Stimulated activated CD4-positive, alpha-beta T cell treated with anti-CD3 and anti-CD28 coated beads, Interleukin-15, amount 100 ng/mL, for 24 hours (primary cell): ENCODE measurements around the gene SYCE1.
"Not testable (repeated sequence)": the region's sequence is repeated elsewhere in the genome, so short reads cannot be mapped to it uniquely, and the experiment has no call there.

Experiments
- DNase-seq: peaks from one replicate; pipeline ENCODE4 v3.0.0-alpha.2; 2020

Gene SYCE1

GRCh38 chr10:133557381-133557780 lies 8.0 kb downstream of the SYCE1 start:
- no peak for DNase-seq

- no peak for DNase-seq
Measured at GRCh38 chr10:133555521-133555920, 9.9 kb downstream of the SYCE1 start.

DNA sequence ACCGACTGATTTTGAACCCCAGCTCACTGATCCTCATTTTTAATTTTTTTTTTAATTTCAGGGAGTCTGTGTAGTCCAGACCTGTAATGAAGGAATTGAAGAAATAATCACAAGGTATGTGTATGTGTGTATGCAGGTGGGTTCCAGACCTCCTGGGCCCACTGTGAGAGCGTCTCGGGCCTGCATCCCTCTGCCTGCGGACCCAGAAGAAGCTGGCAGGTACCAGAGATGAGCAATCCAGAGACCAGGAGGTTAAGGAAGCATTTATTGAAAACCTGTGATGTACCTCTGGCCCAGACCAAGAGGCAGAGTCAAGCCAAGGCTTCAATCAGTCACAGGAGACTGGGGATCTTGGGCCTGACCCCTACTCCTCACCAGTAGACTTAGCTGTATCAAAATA lies 10.8 kb downstream of the SYCE1 start:
- DNase-seq, result no peak

GRCh38 chr10:133544506-133544905 lies 20.9 kb downstream of the SYCE1 start:
- DNase-seq, result no peak

GRCh38 chr10:133541441-133541975 lies 23.9 kb downstream of the SYCE1 start:
- DNase-seq, result not testable (repeated sequence)

GRCh38 chr10:133537546-133538545 lies 27.5 kb downstream of the SYCE1 start:
- no peak for DNase-seq

- no peak for DNase-seq
Measured at GRCh38 chr10:133536198-133536597, 29.2 kb downstream of the SYCE1 start.

DNA sequence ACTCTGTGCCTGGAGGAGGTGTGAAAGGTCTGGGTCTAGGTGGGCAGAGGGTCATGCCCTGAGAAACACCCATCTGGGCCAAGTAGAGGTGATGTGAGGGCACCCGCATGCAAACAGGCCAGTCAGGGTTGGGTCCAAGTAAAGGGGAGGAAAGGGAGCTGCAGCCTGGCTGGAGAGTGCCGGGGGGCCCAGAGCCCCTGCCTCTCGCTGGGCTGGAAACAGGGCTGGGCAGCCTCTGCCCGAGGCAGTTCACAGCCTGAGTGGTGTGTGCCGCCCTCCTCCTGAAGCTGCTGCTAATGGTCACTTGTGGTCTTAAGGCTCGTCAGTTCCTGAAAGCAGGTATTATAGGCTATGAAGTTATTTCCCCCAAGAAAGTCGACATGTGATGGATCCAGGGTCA lies 31.0 kb downstream of the SYCE1 start:
- no peak for DNase-seq

- DNase-seq, result no peak
Measured at GRCh38 chr10:133532871-133533270, 32.5 kb downstream of the SYCE1 start.

- no peak for DNase-seq
Measured at GRCh38 chr10:133530506-133530905, 34.9 kb downstream of the SYCE1 start.

DNA sequence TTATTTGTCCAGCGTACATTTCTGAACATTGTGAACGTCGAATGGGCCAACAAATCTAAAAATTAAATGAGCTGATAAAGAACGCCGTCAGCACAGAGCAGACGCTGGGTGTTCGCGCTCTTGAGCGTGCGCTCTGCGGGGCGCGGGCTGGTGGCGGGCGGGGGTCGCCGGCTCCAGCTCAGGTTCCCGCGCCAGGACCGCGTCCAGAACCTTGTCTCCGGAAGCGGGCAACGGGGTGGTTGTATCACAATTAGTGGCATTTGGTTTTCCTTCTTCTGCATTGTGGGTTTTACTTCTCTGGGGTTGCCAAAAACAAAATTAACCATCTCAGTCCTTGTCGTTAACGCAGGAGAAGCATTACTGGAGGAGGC lies 35.8 kb downstream of the SYCE1 start:
- DNase-seq, result no peak

GRCh38 chr10:133528845-133529575 lies 36.4 kb downstream of the SYCE1 start:
- DNase-seq, result peak; percentile 25

DNA sequence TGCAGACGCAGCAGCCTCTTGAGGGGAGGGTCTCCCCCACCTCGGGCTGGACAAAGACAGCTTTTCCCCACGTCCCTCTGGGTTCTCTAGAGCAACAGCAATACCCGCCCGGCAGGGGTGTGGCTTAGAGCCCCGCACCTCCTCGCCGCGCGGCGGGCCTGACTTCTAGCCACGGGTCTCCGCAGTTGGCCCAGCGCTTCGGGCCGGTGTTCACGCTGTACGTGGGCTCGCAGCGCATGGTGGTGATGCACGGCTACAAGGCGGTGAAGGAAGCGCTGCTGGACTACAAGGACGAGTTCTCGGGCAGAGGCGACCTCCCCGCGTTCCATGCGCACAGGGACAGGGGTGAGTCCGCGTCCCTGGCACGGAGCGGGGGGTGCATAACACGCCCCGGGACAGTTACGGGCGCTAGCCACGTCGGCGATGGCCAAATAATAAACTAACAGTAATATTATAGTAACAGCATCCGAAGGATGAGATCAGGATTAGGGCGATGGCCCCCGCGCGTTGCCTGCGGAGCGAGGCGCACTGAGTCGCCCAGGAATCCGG lies 37.0 kb downstream of the SYCE1 start:
- DNase-seq, result no peak

DNA sequence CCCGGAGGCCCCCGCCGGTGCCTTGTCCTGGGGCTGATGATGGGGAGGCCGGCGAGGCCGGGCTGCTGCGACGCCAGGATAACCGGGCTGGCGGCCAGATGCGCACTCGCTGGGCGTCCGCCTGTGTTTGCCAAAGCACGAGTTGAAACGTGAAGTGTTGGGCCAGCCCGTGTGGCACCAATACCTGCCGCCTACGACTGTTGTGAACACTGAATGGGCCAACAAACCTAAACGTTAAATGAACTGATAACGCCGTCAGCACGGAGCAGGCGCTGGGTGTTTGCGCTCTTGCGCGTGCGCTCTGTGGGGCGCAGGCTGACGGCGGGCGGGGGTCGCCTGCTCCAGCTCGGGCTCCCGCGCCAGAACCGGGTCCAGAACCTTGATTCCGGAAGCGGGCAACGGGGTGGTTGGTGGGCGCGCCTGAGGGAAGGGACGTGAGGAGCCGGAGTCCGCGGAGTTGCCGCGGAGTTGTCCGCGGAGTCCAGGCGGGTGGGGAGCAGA lies 37.6 kb downstream of the SYCE1 start:
- no peak for DNase-seq

DNA sequence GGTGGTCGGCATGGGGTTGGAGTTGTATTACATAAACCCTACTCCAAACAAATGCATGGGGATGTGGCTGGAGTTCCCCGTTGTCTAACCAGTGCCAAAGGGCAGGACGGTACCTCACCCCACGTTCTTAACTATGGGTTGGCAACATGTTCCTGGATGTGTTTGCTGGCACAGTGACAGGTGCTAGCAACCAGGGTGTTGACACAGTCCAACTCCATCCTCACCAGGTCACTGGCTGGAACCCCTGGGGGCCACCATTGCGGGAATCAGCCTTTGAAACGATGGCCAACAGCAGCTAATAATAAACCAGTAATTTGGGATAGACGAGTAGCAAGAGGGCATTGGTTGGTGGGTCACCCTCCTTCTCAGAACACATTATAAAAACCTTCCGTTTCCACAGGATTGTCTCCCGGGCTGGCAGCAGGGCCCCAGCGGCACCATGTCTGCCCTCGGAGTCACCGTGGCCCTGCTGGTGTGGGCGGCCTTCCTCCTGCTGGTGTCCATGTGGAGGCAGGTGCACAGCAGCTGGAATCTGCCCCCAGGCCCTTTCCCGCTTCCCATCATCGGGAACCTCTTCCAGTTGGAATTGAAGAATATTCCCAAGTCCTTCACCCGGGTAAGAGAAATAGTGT lies 38.3 kb downstream of the SYCE1 start, which contains the start of gene CYP2E1:
CYP2E1 (plus strand) TSS at position 407 of the 632 bp plus-strand sequence; CDS start at position 440, 33 bp downstream.
- no peak for DNase-seq

DNA sequence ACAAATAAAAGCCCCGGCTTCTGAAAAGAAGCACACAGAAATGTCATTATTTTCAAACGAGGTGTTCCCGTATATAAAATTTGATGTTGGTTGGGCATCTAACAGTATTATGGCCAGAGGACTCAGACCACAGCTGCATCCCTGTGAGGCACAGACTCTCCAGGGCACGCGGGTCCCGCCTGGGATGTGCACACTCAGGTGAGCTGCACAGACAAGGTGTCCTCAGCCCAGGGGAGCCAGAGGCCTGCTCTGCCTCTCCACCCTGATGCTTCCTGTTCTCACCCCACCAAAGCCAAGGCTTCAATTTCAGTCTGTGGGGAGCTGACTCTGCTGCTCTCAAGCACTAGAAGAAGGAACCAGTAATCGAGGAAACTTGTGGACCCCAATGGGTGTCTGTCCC lies 39.9 kb downstream of the SYCE1 start:
- no peak for DNase-seq

DNA sequence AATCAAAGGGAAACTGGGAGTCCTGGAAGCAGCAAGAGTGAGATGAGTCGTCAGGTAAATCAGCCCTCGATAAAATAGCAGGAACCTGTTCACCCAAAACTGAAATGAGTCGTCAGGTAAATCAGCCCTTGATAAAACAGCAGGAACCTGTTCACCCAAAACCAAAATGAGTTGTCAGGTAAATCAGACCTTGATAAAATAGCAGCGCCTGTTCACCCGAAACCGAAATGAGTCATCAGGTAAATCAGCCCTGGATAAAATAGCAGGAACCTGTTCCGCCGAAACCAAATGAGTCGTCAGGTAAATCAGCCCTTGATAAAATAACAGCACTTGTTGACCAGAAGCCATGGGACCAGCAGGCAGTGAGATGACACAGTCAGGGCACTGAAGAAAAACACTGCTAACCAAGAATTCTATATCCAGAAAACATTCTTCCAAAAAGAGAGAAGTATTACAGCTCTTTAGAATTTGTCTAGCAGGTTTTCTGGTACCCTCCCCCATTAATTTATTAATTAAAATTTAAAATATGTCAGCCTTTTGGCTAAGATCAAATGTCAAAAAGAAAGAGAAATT lies 41.7 kb downstream of the SYCE1 start:
- no peak for DNase-seq

GRCh38 chr10:133520193-133520738 lies 45.1 kb downstream of the SYCE1 start:
- peak; percentile 95 for DNase-seq

GRCh38 chr10:133518517-133518916 lies 46.9 kb downstream of the SYCE1 start:
- not testable (repeated sequence) for DNase-seq

- DNase-seq, result no peak
Measured at GRCh38 chr10:133516057-133516456, 49.3 kb downstream of the SYCE1 start.

DNA sequence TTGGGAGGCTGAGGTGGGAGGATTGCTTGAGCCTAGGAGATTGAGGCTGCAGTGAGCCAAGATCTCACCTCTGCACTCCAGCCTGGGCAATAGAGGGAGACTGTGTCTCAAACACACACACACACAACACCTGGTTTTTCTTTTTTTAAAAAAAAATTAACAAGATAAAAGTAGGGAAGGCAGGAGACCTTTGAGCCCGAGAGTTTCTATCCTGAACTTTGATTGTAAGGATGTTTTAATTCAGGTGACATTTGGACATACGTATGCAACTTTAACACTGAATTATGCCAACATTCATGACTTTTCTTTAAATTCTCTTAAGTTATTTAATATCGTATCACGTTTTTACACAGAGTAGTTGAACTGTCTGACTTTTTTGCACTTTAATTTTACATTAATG lies 49.9 kb downstream of the SYCE1 start:
- DNase-seq, result no peak
